ENCODE results near the gene STOM.

DNA sequence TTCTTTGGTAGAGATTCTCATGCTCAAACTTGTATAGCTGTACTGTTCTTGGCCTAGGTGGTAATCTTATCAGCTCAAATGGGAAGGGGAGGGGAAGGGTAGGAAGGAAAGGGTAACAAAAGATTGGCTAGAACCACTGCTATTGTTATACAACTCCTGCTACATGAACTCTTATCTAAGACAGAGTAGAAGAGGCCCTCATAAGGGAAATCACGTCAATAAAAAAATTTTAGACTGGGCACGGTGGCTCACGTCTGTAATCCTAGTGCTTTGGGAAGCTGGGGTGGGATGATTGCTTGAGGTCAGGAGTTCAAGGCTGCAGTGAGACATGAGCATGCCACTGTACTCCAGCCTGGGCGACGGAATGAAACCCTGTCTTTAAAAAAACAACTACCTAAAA, 15.9 kb downstream of the STOM start:
- TF ChIP-seq POLR2A (IDR thresholded peaks at IDR 0.05; ENCODE audit: low read depth, low read length) (no peak), SMC3 (IDR thresholded peaks at IDR 0.05; ENCODE audit: borderline replicate concordance, low read length) (no peak), EGR1 (IDR thresholded peaks at IDR 0.05; ENCODE audit: borderline replicate concordance in 1 of 2, low read depth in 2 of 2, low read length in 2 of 2) (no peak), POLR2AphosphoS5 (IDR thresholded peaks at IDR 0.05; ENCODE audit: low read length) (no peak), CEBPB (IDR thresholded peaks at IDR 0.05; ENCODE audit: borderline replicate concordance in 1 of 2, low read depth in 2 of 2, low read length in 2 of 2) (no peak), JUNB (IDR thresholded peaks at IDR 0.05) (no peak), EP300 (IDR thresholded peaks at IDR 0.05; ENCODE audit: borderline replicate concordance in 1 of 2, control insufficient read depth in 1 of 2, low read depth in 2 of 2, low read length in 2 of 2) (no peak), HDAC6 (IDR thresholded peaks at IDR 0.05; ENCODE audit: unreplicated experiment) (no peak), CBX3 (IDR thresholded peaks at IDR 0.05; ENCODE audit: borderline replicate concordance, low read depth) (no peak), SUZ12 (IDR thresholded peaks at IDR 0.05; ENCODE audit: unreplicated experiment) (no peak)
- TF ChIP-seq, protein P1, sequence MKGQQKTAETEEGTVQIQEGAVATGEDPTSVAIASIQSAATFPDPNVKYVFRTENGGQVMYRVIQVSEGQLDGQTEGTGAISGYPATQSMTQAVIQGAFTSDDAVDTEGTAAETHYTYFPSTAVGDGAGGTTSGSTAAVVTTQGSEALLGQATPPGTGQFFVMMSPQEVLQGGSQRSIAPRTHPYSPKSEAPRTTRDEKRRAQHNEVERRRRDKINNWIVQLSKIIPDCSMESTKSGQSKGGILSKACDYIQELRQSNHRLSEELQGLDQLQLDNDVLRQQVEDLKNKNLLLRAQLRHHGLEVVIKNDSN (IDR thresholded peaks at IDR 0.05; ENCODE audit: borderline replicate concordance, extremely low read length, insufficient read depth, low read depth, low read length) = no peak
- TF ChIP-seq, protein P2, sequence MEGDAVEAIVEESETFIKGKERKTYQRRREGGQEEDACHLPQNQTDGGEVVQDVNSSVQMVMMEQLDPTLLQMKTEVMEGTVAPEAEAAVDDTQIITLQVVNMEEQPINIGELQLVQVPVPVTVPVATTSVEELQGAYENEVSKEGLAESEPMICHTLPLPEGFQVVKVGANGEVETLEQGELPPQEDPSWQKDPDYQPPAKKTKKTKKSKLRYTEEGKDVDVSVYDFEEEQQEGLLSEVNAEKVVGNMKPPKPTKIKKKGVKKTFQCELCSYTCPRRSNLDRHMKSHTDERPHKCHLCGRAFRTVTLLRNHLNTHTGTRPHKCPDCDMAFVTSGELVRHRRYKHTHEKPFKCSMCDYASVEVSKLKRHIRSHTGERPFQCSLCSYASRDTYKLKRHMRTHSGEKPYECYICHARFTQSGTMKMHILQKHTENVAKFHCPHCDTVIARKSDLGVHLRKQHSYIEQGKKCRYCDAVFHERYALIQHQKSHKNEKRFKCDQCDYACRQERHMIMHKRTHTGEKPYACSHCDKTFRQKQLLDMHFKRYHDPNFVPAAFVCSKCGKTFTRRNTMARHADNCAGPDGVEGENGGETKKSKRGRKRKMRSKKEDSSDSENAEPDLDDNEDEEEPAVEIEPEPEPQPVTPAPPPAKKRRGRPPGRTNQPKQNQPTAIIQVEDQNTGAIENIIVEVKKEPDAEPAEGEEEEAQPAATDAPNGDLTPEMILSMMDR (IDR thresholded peaks at IDR 0.05 in 2 of 3, conservative IDR thresholded peaks at IDR 0.05 in 1 of 3; ENCODE audit: control insufficient read depth in 2 of 3, extremely low read depth in 1 of 3, insufficient read depth in 1 of 3, low read depth in 3 of 3, low read length in 3 of 3) = no peak
- TF ChIP-seq, protein P3, sequence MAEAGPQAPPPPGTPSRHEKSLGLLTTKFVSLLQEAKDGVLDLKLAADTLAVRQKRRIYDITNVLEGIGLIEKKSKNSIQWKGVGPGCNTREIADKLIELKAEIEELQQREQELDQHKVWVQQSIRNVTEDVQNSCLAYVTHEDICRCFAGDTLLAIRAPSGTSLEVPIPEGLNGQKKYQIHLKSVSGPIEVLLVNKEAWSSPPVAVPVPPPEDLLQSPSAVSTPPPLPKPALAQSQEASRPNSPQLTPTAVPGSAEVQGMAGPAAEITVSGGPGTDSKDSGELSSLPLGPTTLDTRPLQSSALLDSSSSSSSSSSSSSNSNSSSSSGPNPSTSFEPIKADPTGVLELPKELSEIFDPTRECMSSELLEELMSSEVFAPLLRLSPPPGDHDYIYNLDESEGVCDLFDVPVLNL (IDR thresholded peaks at IDR 0.05; ENCODE audit: low read depth, low read length) = no peak

All from GM12878 (cell line).